ENCODE measurements around the gene TMEM63A. TPM values are rescaled to one million over a fixed set of nuclear protein-coding genes. Genes with fewer than 3 reads are reported as not detected.
"Not testable (repeated sequence)": the region's sequence is repeated elsewhere in the genome, so short reads cannot be mapped to it uniquely, and the experiment has no call there.

Gene TMEM63A
- polyA plus RNA-seq, 1 donor = 24.7 TPM

GRCh38 chr1:225908773-225909172 lies 26.6 kb upstream of the TMEM63A start:
- DNase-seq (ENCODE audit: low read depth) = no peak

GRCh38 chr1:225908013-225908640 lies 25.9 kb upstream of the TMEM63A start:
- DNase-seq (ENCODE audit: low read depth) = no peak

- no peak for DNase-seq (ENCODE audit: low read depth)
These were observed 25.2 kb upstream of the TMEM63A start for GRCh38 chr1:225907341-225907740.

- DNase-seq (ENCODE audit: low read depth) = no peak
These were observed 24.3 kb upstream of the TMEM63A start for GRCh38 chr1:225906467-225906866.

- DNase-seq (ENCODE audit: low read depth) = no peak
These were observed 21.4 kb upstream of the TMEM63A start for GRCh38 chr1:225903623-225904022.

GRCh38 chr1:225899044-225899925 lies 17.1 kb upstream of the TMEM63A start:
- DNase-seq (ENCODE audit: low read depth) = no peak

GRCh38 chr1:225897595-225898514 lies 15.7 kb upstream of the TMEM63A start:
- no peak for DNase-seq (ENCODE audit: low read depth)

GRCh38 chr1:225896937-225897549 lies 14.9 kb upstream of the TMEM63A start:
- DNase-seq (ENCODE audit: low read depth) = no peak

GRCh38 chr1:225896494-225896893 lies 14.3 kb upstream of the TMEM63A start:
- no peak for DNase-seq (ENCODE audit: low read depth)

- no peak for DNase-seq (ENCODE audit: low read depth)
These were observed 10.1 kb upstream of the TMEM63A start for GRCh38 chr1:225892307-225892706.

- DNase-seq (ENCODE audit: low read depth) = no peak
These were observed 9.2 kb upstream of the TMEM63A start for GRCh38 chr1:225891229-225891972.

DNA sequence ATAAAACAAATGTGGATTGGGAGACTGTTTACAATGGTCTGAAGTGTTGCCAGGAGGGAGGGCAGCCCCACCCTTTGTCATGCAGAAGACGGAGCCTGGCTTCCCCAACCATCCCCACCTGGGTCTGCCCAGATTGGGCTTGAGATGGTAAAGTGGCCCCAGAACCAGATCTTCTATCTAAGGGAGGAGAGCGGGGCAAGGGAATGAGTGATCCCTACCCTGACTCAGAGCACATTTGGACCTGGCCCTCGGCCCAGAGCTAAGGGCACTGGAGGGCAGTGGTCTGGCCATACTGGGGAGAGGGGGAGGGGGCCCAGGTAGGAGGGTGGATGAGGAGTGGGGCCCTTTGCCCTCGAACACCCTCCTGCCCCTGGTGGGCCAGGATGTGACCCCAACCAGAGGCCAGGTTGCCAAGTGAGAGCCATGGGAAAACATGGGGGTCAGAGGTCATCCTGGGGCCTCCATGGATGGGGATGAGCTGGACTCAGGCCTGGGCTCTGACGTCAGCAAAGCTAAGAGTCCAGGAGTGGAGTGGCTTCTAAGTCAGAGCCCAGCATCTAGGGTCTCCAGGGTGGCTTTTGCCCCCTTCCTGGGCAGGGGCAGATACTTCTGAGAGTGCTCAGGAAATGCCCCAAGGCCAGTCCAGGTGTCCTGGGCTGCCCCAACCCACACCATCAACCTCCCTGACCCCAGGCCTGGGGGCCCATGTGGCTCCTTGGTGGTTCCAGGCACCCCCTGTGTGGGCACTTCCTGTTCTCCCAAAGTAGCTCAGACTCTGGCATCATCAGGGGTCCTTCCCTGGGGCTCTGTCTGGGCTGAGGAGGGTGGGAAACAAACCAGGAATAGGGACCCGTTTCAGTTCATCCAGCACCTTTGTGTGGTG lies 8.4 kb upstream of the TMEM63A start:
- no peak for DNase-seq (ENCODE audit: low read depth)

DNA sequence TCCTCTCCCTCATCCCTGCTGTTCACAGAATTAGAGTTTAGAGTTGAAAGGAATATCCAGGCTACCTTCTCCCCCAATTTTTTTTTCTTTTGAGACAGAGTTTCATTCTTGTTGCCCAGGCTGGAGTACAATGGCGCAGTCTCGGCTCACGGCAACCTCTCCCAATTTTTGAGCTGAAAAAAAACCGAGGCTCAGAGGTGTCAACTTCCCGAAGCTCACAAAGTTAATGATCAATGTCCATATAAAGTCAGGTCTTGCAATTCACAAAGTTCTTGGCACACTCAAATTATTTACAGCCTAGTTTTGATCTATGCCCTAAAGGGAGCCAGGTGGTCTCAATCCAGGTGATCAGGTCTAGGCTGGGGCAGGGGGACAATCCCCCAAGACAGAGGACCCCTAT lies 7.6 kb upstream of the TMEM63A start:
- DNase-seq (ENCODE audit: low read depth) = no peak

DNA sequence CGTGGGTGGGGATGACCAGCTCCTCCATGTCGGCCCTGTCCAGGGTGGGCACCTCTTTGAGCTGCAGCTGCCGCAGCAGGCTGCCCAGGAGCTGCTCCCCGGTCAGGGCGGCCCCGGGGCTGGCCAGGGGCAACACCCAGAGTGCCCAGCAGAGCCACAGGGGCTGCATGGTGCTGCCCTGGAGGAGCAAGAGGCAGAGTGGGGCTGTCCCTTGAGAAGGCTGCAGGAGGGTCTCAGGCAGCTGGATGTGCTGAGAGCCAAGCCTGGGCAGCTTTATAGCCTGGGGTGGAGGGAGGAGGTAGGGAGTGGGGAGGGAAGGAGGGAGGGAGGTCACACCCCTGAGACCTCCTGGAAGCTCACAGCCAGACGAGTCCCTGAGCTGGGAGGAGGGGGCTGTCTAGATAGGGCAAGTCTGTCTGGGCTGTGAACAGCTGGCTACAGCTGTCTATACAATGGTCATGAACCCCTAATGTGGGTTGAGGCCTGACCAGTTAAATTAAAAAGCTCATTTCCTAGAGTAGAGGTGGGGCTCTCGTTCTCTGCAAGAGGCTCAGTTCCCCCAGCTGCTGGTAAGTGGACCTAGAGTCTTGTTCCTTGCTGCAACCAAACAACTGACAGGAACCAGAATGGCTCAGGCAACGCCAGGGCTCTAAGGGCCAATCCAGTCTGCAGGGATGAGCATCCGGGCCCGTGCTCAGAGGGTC lies 6.9 kb upstream of the TMEM63A start, which contains the start of gene LEFTY1:
LEFTY1 (minus strand) TSS at position 249 of the 704 bp plus-strand sequence; CDS start at position 169, 80 bp downstream.
- no peak for DNase-seq (ENCODE audit: low read depth)

GRCh38 chr1:225888289-225888897 lies 6.2 kb upstream of the TMEM63A start:
- DNase-seq (ENCODE audit: low read depth) = no peak

DNA sequence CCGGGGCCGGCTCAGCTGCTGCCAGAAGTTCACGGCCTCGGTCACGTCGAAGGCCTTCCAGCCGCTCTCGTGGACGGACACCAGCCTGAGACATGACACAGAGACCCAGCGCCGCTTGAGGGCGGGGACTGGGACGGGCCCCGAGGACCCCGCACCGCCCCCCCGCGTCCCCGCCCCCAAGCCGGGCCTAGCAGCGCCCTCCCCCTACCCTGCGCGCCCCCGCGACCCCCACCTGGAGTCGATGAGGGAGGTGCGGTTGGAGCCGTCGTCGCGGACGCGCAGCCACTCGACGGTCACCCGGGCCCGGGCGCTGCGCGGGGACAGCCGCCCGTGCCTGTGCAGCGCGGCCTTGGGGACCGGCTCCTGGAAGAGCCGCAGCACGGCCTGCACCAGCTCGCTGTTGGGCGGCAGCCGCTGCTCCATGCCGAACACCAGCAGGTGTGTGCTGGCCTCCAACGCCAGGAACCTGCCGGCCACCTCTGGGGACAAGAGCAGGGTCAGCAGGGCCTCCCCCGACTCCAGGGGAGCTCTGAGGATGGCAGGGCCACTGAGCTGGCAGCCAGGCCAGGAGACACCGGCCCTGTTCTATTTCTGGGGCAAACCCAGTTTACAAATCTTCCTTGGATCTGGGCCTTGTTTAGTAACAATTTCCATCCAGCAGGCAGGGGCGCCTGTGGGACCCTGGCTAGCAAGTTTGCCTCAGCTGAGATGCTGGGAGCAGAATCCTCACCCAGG lies 5.5 kb upstream of the TMEM63A start:
- DNase-seq (ENCODE audit: low read depth) = not testable (repeated sequence)

DNA sequence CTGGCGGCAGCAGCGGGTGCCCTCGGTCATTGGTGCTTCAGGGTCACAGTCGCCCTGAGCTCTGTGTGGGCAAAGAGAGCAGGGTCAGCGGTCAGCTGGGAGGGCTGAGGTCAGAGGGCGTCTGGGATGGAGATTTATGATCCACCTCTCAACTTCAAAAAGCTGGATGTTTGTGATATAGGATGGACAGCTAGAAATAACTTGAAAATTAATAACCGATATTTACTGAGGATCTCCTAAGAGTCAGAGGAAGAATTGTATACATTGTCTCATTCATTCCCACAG lies 4.8 kb upstream of the TMEM63A start:
- no peak for DNase-seq (ENCODE audit: low read depth)
